Activated CD4-positive, CD25-positive, alpha-beta regulatory T cell (primary cell): ENCODE measurements around the gene PCDHA8.
"Not testable (repeated sequence)": the region's sequence is repeated elsewhere in the genome, so short reads cannot be mapped to it uniquely, and the experiment has no call there.

Experiments
- DNase-seq, 4 experiments: peaks; one replicate each; lab custom pipeline; 2025; lab: John Stamatoyannopoulos, UW

The PCDHA8 gene

DNA sequence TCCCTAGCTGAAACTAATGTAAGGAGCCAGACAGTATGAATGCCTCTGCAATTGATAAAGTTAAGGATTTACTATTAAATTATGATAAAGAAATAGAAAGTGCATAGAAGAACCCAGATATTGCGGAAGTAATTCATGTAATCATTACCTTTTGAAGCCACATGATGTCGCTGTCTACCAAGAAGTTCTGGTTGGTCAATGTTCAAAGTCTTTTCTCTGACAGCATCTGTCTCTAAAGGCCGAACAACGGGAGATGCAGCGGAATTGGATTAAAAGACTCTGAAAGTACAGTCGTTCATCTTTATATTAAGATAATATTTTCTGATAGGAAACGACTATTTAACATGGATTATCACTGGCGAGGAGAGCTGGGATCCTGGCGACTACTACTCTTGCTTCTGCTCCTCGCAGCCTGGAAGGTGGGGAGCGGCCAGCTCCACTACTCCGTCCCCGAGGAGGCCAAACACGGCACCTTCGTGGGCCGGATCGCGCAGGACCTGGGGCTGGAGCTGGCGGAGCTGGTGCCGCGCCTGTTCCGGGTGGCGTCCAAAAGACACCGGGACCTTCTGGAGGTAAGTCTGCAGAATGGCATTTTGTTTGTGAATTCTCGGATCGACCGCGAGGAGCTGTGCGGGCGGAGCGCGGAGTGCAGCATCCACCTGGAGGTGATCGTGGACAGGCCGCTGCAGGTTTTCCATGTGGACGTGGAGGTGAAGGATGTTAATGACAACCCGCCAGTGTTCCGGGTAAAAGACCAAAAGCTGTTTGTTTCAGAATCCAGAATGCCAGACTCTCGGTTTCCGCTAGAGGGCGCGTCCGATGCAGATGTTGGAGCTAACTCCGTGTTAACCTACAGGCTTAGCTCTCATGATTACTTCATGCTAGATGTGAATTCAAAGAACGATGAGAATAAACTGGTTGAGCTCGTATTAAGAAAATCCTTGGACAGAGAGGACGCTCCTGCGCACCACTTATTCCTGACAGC is at the start of gene PCDHA8:
Gene PCDHA8, plus strand, starts transcription at position 210 of the 985 bp plus-strand sequence. Its CDS starts 135 bp downstream, at position 345.
- no peak for DNase-seq

GRCh38 chr5:140794595-140795258 is 46.3 kb upstream of the PCDHA8 start, which contains the start of gene PCDHA2:
TSS of gene PCDHA2 (plus strand) at chr5:140794852.
- no peak for DNase-seq

GRCh38 chr5:140795259-140795641 is 45.7 kb upstream of the PCDHA8 start:
- no peak for DNase-seq

DNA sequence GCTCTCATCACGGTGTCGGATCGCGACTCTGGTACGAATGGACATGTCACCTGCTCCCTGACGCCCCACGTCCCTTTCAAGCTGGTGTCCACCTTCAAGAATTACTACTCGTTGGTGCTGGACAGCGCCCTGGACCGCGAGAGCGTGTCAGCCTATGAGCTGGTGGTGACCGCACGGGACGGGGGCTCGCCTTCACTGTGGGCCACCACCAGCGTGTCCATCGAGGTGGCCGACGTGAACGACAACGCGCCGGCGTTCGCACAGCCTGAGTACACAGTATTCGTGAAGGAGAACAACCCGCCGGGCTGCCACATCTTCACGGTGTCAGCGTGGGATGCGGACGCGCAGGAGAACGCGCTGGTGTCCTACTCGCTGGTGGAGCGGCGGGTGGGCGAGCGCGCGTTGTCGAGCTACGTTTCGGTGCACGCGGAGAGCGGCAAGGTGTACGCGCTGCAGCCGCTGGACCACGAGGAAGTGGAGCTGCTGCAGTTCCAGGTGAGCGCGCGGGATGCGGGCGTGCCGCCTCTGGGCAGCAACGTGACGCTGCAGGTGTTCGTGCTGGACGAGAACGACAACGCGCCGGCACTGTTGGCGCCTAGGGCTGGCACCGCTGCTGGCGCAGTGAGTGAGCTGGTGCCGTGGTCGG is 44.8 kb upstream of the PCDHA8 start:
- not testable (repeated sequence) for DNase-seq

DNA sequence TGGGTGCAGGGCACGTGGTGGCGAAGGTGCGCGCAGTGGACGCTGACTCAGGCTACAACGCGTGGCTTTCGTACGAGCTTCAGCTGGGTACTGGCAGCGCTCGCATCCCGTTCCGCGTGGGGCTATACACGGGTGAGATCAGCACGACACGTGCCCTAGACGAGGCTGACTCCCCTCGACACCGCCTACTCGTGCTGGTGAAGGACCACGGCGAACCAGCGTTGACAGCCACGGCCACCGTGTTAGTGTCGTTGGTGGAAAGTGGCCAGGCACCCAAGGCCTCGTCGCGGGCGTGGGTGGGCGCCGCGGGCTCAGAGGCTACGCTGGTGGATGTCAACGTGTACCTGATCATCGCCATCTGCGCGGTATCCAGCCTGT is 44.3 kb upstream of the PCDHA8 start:
- no peak for DNase-seq

GRCh38 chr5:140800816-140801493 is 40.0 kb upstream of the PCDHA8 start, which contains the start of gene PCDHA3:
TSS of gene PCDHA3 (plus strand) at chr5:140801057.
- DNase-seq: no peak

DNA sequence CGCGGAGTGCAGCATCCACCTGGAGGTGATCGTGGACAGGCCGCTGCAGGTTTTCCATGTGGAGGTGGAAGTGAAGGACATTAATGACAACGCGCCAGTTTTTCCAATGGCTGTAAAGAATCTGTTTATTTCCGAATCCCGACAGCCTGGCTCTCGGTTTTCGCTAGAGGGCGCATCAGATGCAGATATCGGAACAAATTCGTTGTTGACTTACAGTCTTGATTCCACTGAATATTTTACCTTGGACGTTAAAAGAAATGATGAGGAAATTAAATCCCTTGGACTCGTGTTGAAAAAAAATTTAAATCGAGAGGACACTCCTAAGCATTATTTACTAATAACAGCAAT is 39.5 kb upstream of the PCDHA8 start:
- no peak for DNase-seq

DNA sequence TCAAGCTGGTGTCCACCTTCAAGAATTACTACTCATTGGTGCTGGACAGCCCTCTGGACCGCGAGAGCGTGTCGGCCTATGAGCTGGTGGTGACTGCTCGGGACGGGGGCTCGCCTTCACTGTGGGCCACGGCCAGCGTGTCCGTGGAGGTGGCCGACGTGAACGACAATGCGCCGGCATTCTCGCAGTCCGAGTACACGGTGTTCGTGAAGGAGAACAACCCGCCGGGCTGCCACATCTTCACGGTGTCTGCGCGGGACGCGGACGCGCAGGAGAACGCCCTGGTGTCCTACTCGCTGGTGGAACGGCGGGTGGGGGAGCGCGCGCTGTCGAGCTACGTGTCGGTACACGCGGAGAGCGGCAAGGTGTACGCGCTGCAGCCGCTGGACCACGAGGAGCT is 38.6 kb upstream of the PCDHA8 start:
- DNase-seq: not testable (repeated sequence)

DNA sequence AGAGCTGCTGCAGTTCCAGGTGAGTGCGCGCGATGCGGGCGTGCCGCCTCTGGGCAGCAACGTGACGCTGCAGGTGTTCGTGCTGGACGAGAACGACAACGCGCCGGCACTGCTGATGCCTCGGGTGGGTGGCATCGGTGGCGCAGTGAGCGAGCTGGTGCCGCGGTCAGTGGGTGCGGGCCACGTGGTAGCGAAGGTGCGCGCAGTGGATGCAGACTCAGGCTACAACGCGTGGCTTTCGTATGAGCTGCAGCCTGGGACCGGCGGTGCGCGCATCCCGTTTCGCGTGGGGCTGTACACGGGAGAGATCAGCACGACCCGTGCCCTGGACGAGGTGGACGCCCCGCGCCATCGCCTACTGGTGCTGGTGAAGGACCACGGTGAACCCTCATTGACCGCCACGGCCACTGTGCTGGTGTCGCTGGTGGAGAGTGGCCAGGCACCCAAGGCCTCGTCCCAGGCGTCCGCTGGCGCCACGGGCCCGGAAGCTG is 38.2 kb upstream of the PCDHA8 start:
- no peak for DNase-seq

DNA sequence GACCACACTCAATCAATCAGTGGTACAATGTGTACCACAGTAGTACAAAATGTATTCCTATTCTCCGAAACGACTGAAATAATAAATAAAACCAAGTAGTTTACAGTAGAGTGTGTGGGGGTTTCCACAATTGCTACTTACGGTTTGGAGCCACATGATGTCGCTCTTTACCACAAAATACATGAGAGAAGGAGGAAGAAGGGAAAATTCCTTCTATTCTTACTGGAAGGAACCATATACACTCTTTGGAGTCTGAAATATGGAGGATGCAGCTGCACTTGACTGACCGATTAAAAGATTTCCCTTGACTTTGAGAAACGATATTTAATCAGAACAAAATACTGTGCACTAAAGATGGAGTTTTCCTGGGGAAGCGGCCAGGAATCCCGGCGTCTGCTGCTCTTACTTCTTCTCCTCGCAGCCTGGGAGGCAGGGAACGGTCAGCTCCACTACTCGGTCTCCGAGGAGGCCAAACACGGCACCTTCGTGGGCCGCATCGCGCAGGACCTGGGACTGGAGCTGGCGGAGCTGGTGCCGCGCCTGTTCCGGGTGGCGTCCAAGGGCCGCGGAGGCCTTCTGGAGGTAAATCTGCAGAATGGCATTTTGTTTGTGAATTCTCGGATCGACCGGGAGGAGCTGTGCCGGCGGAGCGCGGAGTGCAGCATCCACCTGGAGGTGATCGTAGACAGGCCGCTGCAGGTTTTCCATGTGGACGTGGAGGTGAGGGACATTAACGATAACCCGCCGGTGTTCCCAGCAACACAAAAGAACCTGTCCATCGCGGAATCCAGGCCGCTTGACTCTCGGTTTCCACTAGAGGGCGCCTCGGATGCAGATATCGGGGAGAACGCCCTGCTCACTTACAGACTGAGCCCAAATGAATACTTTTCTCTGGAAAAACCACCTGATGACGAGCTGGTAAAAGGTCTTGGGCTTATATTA is 33.9 kb upstream of the PCDHA8 start, which contains the start of gene PCDHA4:
Gene PCDHA4, plus strand, starts transcription at position 235 of the 942 bp plus-strand sequence.
- DNase-seq: no peak

- DNase-seq: not testable (repeated sequence)
Observed at GRCh38 chr5:140808241-140808888, 32.6 kb upstream of the PCDHA8 start.

DNA sequence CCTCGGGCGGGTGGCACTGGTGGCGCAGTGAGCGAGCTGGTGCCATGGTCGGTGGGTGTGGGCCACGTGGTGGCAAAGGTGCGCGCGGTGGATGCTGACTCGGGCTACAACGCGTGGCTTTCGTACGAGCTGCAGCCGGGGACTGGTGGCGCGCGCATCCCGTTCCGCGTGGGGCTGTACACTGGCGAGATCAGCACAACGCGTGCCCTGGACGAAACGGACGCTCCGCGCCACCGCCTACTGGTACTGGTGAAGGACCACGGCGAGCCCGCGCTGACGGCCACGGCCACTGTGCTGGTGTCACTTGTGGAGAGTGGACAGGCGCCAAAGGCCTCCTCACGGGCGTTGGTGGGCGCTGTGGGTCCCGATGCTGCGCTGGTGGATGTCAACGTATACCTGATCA is 32.1 kb upstream of the PCDHA8 start:
- DNase-seq: no peak

DNA sequence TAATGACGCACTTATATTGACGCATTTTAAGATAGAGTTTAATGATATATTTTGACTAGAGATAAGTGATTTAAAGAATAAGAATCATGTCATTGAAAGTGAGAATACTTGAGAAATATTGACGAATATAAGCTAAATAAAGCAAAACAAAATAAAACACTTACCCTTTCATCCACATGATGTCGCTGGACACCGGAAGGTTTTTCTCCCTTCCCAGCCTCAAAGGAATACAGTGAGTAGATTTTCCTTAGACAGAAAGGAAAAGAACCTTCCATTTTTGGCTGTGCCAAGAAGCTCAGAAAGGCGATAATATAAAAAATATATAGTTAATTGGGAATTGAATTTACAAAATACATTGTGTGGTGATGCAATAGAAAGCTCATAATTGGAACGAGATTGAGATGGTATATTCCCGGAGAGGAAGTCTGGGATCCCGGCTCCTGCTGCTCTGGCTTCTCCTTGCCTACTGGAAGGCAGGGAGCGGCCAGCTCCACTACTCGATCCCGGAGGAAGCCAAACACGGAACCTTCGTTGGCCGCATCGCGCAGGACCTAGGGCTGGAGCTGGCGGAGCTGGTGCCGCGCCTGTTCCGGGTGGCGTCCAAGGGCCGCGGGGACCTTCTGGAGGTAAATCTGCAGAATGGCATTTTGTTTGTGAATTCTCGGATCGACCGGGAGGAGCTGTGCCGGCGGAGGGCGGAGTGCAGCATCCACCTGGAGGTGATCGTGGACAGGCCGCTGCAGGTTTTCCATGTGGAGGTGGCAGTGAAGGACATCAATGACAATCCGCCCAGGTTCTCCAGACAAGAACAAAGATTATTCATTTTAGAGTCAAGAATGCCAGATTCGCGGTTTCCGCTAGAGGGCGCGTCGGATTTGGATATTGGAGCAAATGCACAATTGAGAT is 19.4 kb upstream of the PCDHA8 start, which contains the start of gene PCDHA5:
Gene PCDHA5, plus strand, starts transcription at position 239 of the 906 bp plus-strand sequence.
- DNase-seq: no peak

DNA sequence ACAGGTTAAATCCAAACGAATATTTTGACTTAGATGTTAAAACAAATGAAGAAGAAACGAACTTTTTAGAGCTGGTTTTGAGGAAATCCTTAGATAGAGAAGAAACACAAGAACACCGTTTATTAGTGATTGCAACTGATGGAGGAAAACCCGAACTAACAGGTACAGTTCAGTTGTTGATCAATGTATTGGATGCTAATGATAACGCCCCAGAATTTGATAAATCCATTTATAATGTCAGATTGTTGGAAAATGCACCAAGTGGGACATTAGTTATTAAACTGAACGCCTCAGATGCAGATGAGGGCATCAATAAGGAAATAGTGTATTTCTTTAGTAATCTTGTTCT is 18.7 kb upstream of the PCDHA8 start:
- DNase-seq: no peak

- not testable (repeated sequence) for DNase-seq
Observed at GRCh38 chr5:140822969-140823368, 18.0 kb upstream of the PCDHA8 start.

DNA sequence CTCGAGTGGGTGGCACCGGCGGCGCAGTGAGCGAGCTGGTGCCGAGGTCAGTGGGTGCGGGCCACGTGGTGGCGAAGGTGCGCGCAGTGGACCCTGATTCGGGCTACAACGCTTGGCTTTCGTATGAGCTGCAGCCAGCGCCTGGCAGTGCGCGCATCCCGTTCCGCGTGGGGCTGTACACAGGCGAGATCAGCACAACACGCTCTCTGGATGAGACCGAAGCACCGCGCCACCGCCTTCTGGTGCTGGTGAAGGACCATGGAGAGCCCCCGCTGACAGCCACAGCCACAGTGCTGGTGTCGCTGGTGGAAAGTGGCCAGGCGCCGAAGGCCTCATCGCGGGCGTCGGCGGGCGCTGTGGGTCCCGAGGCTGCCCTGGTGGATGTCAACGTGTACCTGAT is 17.5 kb upstream of the PCDHA8 start:
- no peak for DNase-seq

DNA sequence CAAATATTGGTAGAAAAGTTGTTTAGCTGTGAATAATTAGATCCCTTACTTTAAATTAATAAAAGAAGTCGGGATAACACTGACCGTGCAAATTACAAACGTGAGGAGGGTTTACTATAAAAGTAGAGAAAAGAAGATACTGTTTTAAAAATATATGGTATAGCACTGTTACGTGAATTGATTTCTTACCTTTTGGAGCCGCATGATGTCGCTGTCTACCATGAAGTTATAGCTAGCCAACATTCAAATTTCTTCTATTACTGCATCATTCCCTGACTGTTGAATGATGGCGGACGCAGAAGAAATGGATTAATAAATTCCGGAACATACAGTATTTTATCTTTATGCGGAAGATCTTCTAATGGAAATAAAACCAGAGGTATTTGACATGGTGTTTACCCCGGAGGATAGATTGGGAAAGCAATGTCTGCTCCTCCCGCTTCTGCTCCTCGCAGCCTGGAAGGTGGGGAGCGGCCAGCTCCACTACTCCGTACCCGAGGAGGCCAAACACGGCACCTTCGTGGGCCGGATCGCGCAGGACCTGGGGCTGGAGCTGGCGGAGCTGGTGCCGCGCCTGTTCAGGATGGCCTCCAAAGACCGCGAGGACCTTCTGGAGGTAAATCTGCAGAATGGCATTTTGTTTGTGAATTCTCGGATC is 13.2 kb upstream of the PCDHA8 start, which contains the start of gene PCDHA6:
Gene PCDHA6, plus strand, starts transcription at position 257 of the 658 bp plus-strand sequence. Its CDS starts 132 bp downstream, at position 389.
- DNase-seq: no peak

- no peak for DNase-seq
Observed at GRCh38 chr5:140828362-140828737, 12.6 kb upstream of the PCDHA8 start.
